SJCRH30 (cell line): ENCODE measurements around the gene CCDC107. TPM values are rescaled to one million over a fixed set of nuclear protein-coding genes. Genes with fewer than 3 reads are reported as not detected.

Source experiments
- DNase-seq, 2 experiments: peaks; one replicate each; pipeline ENCODE4 v3.0.0-alpha.2; 2015 to 2020
- H3K27ac ChIP-seq: fragments of 250-450 bp; sonication (Bioruptor Pico); 2 replicates; pipeline ENCODE4 v1.5.1; 2020; ENCODE audit warnings: mild to moderate bottlenecking, moderate library complexity
- H3K27me3 ChIP-seq: fragments of 250-450 bp; sonication (Bioruptor Pico); 2 replicates; pipeline ENCODE4 v1.5.1; 2020; ENCODE audit warnings: mild to moderate bottlenecking, moderate library complexity
- H3K36me3 ChIP-seq: fragments of 250-450 bp; sonication (Bioruptor Pico); 2 replicates; pipeline ENCODE4 v1.5.1; 2020; ENCODE audit warnings: mild to moderate bottlenecking, moderate library complexity
- H3K4me1 ChIP-seq: fragments of 250-450 bp; sonication (Bioruptor Pico); 2 replicates; pipeline ENCODE4 v1.5.1; 2020; ENCODE audit warnings: mild to moderate bottlenecking, moderate library complexity
- H3K4me3 ChIP-seq: fragments of 250-450 bp; sonication (Bioruptor Pico); 2 replicates; pipeline ENCODE4 v1.5.1; 2020; ENCODE audit warnings: mild to moderate bottlenecking, moderate library complexity
- H3K9me3 ChIP-seq: fragments of 250-450 bp; sonication (Bioruptor Pico); replicated peaks from 2 replicates; pipeline ENCODE4 v1.5.1; 2020; ENCODE audit warnings: mild to moderate bottlenecking, moderate library complexity
- total RNA-seq: library from RNA; depleted of rRNA; stranded (reverse); fragments of >200 nt; shearing (Covaris generic); gene quantifications from 2 replicates; pipeline ENCODE4 v1.2.3, GENCODE V29; 2014

Gene CCDC107
- total RNA-seq, 1 experiment from 2014 or later, result 6.6 TPM

DNA sequence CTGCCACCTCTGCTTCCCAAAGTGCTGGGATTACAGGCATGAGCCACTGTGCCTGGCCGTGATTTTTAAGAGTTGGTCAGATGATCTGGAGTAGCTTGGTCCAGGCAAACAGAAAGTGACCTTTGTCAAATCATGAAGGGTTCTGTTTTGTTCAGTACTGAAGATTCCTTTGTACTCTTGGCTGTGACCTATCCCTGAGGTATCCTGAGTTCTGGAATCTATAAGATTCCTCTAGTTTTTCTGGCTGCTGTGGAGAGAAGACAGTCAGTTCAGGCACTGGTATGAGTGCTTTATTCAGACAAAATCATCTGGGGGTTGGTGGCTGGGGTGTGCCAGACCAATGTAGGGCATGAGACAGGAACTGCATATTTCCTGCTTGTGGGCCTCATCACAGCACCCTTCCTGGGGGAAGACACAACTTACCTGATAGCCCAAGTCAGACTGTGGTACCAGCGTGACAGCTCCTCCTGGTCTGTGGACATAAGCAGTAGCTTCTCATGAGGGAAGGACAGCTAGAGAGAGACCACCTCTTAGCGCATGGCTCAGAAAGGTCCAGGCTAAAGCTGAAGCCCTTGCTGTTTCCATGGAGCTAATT lies 3.8 kb downstream of the CCDC107 start:
- peaks cover 6% of the 10 kb centered on the region; the same call in 1 of the 2 replicates for H3K4me1 ChIP-seq
- H3K4me3 ChIP-seq, result no peak overlapping the region
- no peak overlapping the region for H3K27ac ChIP-seq
- DNase-seq, result no peak
- H3K36me3 ChIP-seq, result no peaks in the 10 kb centered on the region
- H3K9me3 ChIP-seq, result no peaks in the 10 kb centered on the region
- H3K27me3 ChIP-seq, result no peaks in the 10 kb centered on the region

DNA sequence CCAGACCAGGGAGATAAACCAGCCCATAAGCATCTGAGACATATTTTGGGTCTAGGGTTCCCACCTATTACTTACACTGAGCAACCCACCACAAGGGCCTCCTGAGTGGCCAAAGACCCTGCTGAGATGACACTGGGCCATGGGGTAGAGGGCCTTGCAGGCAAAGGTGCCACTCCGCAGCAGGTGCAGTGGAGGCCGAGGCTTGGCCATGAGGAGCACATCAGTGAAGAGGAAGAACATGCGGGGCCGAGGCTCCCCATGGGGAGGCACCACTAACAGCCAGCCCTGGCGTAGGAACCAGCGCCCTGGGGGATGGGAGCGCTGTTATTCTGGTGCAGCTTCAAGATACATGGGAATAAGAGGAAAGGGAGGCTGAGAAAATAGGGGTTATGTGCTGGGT lies 4.3 kb downstream of the CCDC107 start:
- Histone ChIP-seq H3K36me3 (no peaks in the 10 kb centered on the region), H3K4me1 (peaks cover 6% of the 10 kb centered on the region; the same call in 1 of the 2 replicates), H3K27ac (no peak overlapping the region), H3K9me3 (no peaks in the 10 kb centered on the region), H3K4me3 (no peak overlapping the region), H3K27me3 (no peaks in the 10 kb centered on the region)
- DNase-seq, result no peak

DNA sequence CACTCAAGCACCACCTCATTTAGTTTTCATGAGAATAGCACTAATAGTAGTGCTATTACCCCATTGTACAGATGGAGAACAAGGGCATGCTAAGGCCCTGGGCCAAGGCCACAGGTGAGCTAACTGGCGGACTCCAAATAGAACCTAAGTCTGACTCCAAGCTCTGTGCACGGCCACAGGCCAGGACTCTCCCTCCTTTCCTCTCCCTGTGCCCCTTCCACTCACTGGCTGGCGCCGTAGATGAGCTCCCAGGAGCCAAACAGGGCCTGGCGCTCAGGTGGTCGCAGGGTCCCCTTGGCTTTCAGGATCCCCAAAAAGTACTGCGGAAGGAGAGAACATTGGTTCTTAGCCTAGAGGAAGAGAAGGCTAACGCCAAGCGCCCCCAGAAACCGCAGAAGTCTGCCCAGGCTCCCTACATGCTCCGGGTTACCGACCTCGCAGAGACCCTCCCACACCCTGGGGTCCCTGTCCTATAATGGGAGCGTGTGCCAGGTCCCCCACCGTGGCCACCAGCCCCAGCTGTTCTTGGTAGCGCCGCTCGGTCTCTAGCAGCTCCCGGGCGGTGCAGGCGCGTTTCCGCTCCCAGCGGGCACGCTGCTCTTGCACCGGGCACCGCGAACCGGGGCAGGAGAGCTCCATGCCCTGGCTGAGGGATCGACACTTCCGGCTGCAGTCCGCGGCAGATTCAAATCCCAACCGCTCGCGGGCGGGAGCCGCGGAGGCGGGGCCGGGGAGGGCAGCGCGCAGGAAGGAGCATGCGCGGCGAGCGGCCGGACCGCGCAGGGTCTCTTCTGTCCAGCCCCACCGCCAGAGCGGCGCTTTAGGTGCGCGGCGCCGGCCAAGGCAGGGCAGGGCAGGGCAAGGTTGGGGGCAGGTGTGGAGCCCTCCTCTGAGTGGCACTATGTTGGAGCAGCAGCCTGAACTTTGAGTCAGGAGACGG lies 6.7 kb downstream of the CCDC107 start, which contains the start of gene ARHGEF39:
Gene ARHGEF39 (minus strand): TSS at position 665 of the 940 bp plus-strand sequence. CDS start 26 bp downstream, at position 639.
- H3K4me1 ChIP-seq, result peaks cover 20% of the 10 kb centered on the region
- peak; percentile 85 for DNase-seq
- H3K4me3 ChIP-seq, result peak within 1 kb of the TSS; percentile 64
- no peaks in the 10 kb centered on the region for H3K9me3 ChIP-seq
- H3K27me3 ChIP-seq, result no peaks in the 10 kb centered on the region
- H3K36me3 ChIP-seq, result no peaks in the 10 kb centered on the region
- H3K27ac ChIP-seq, result peak within 1 kb of the TSS; percentile 72

- H3K36me3 ChIP-seq, result no peaks in the 10 kb centered on the region
- H3K9me3 ChIP-seq, result no peaks in the 10 kb centered on the region
- no peak for DNase-seq
- H3K4me1 ChIP-seq, result peaks cover 23% of the 10 kb centered on the region
- peak overlapping the region; percentile 72; the same call in 1 of the 2 replicates for H3K27ac ChIP-seq
- peak overlapping the region; percentile 64 for H3K4me3 ChIP-seq
- no peaks in the 10 kb centered on the region for H3K27me3 ChIP-seq
Measured at GRCh38 chr9:35665471-35665818, 7.4 kb downstream of the CCDC107 start.

- H3K27me3 ChIP-seq, result no peaks in the 10 kb centered on the region
- H3K4me3 ChIP-seq, result no peak overlapping the region
- peaks cover 23% of the 10 kb centered on the region for H3K4me1 ChIP-seq
- H3K9me3 ChIP-seq, result no peaks in the 10 kb centered on the region
- H3K36me3 ChIP-seq, result no peaks in the 10 kb centered on the region
- H3K27ac ChIP-seq, result no peak overlapping the region
- DNase-seq, result no peak
Measured at GRCh38 chr9:35666045-35666444, 8.0 kb downstream of the CCDC107 start.

DNA sequence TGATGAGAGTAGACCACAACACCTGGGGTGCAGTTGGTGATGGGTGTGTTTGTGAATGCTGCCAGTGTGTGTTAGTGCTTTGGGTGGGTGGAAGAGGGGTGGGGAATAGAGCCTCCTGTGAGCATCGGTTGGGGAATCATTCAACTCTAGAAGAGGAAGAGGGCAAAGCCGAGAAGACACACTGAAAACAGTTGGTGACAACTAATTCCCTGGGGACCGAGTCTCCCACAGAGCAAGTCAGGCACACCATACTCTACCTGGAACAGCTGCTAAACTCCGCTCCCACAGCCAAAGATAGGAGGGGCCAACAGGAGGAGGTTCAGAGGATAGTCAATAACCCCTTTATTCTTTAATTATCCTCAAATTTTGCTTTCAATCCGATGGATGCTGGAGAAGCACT lies 8.5 kb downstream of the CCDC107 start:
- no peaks in the 10 kb centered on the region for H3K36me3 ChIP-seq
- H3K27ac ChIP-seq, result no peak overlapping the region
- no peaks in the 10 kb centered on the region for H3K27me3 ChIP-seq
- no peak for DNase-seq
- no peaks in the 10 kb centered on the region for H3K9me3 ChIP-seq
- no peak overlapping the region for H3K4me3 ChIP-seq
- H3K4me1 ChIP-seq, result peaks cover 23% of the 10 kb centered on the region

- peaks cover 23% of the 10 kb centered on the region for H3K4me1 ChIP-seq
- DNase-seq, result no peak
- no peaks in the 10 kb centered on the region for H3K36me3 ChIP-seq
- H3K27me3 ChIP-seq, result no peaks in the 10 kb centered on the region
- no peak overlapping the region for H3K27ac ChIP-seq
- no peaks in the 10 kb centered on the region for H3K9me3 ChIP-seq
- H3K4me3 ChIP-seq, result no peak overlapping the region
Measured at GRCh38 chr9:35667939-35668338, 9.8 kb downstream of the CCDC107 start.

DNA sequence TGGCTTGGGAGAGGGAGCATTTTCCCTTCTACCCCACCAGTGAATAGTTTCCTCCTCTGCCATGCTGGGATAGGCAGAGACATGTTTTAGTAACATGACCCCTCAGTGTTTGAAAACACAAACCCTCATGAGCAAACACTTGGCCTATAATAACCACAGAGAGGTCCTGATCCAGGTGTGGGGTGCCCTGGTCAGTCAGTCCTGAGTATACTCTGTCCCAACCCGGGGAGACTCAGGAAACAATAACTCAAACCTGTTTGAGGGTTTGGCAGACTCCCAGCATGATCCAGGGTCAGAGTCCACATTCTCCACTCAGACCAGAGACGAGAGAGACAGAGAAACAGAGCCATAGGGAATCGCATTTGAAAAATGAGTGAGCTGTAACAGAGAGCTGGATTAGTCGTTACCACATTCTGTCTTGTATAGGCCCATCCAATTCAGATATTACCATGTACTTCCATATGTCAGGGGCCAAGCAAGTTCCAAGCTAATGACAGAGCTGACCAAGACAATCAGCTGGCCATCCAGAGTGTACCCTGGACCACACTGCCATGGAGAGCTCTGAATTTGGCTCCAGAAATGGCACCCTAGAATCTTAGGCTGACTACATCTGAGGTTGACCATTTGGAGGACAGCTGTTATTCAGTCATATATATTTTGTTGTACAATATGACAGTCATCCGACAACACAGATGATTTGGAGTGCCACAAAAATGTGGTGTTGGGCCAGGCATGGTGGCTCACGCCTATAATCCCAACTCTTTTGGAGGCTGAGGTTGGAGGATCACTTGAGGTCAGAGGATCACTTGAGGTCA lies 11.4 kb downstream of the CCDC107 start:
- DNase-seq, result peak; percentile 21 to 53

GRCh38 chr9:35673132-35674024 lies 15.3 kb downstream of the CCDC107 start, which contains the start of gene CA9:
CA9 (plus strand) TSS chr9:35673928; CDS start chr9:35673960, 32 bp downstream.
- no peak for DNase-seq
- Histone ChIP-seq H3K4me3 (no peak within 1 kb of the TSS), H3K36me3 (no peaks in the 10 kb centered on the region), H3K9me3 (no peaks in the 10 kb centered on the region), H3K27ac (no peak within 1 kb of the TSS), H3K4me1 (peaks cover 20% of the 10 kb centered on the region), H3K27me3 (no peaks in the 10 kb centered on the region)

More for the DNA sequence above, 11.4 kb downstream of the CCDC107 start:
- H3K36me3 ChIP-seq, result no peaks in the 10 kb centered on the region
- peaks cover 26% of the 10 kb centered on the region for H3K4me1 ChIP-seq
- H3K4me3 ChIP-seq, result no peak overlapping the region
- no peak overlapping the region for H3K27ac ChIP-seq
- H3K27me3 ChIP-seq, result no peaks in the 10 kb centered on the region
- H3K9me3 ChIP-seq, result no peaks in the 10 kb centered on the region

GRCh38 chr9:35674025-35674361 lies 15.9 kb downstream of the CCDC107 start:
- no peaks in the 10 kb centered on the region for H3K27me3 ChIP-seq
- H3K36me3 ChIP-seq, result no peaks in the 10 kb centered on the region
- DNase-seq, result no peak
- no peak overlapping the region for H3K4me3 ChIP-seq
- H3K9me3 ChIP-seq, result no peaks in the 10 kb centered on the region
- H3K4me1 ChIP-seq, result peaks cover 14% of the 10 kb centered on the region
- no peak overlapping the region for H3K27ac ChIP-seq

- H3K9me3 ChIP-seq, result no peaks in the 10 kb centered on the region
- H3K27ac ChIP-seq, result no peak overlapping the region
- DNase-seq, result no peak
- H3K4me1 ChIP-seq, result peaks cover 3% of the 10 kb centered on the region; the same call in 1 of the 2 replicates
- no peaks in the 10 kb centered on the region for H3K27me3 ChIP-seq
- H3K36me3 ChIP-seq, result no peaks in the 10 kb centered on the region
- H3K4me3 ChIP-seq, result no peak overlapping the region
Measured at GRCh38 chr9:35675204-35675603, 17.1 kb downstream of the CCDC107 start.

DNA sequence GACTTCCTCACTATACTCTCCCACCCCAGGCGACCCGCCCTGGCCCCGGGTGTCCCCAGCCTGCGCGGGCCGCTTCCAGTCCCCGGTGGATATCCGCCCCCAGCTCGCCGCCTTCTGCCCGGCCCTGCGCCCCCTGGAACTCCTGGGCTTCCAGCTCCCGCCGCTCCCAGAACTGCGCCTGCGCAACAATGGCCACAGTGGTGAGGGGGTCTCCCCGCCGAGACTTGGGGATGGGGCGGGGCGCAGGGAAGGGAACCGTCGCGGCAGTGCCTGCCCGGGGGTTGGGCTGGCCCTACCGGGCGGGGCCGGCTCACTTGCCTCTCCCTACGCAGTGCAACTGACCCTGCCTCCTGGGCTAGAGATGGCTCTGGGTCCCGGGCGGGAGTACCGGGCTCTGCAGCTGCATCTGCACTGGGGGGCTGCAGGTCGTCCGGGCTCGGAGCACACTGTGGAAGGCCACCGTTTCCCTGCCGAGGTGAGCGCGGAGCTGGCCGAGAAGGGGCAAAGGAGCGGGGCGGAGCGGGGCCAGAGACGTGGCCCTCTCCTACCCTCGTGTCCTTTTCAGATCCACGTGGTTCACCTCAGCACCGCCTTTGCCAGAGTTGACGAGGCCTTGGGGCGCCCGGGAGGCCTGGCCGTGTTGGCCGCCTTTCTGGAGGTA lies 17.8 kb downstream of the CCDC107 start:
- Histone ChIP-seq H3K4me3 (no peak overlapping the region), H3K36me3 (no peaks in the 10 kb centered on the region), H3K27me3 (no peaks in the 10 kb centered on the region), H3K27ac (no peak overlapping the region), H3K9me3 (no peaks in the 10 kb centered on the region), H3K4me1 (peaks cover 3% of the 10 kb centered on the region; the same call in 1 of the 2 replicates)
- DNase-seq, result no peak

DNA sequence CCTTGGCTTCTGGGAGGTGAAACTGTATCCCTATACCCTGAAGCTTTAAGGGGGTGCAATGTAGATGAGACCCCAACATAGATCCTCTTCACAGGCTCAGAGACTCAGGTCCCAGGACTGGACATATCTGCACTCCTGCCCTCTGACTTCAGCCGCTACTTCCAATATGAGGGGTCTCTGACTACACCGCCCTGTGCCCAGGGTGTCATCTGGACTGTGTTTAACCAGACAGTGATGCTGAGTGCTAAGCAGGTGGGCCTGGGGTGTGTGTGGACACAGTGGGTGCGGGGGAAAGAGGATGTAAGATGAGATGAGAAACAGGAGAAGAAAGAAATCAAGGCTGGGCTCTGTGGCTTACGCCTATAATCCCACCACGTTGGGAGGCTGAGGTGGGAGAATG lies 21.0 kb downstream of the CCDC107 start:
- H3K27me3 ChIP-seq, result no peaks in the 10 kb centered on the region
- no peak overlapping the region for H3K27ac ChIP-seq
- no peak for DNase-seq
- no peaks in the 10 kb centered on the region for H3K4me1 ChIP-seq
- no peaks in the 10 kb centered on the region for H3K9me3 ChIP-seq
- H3K36me3 ChIP-seq, result peaks cover 19% of the 10 kb centered on the region
- H3K4me3 ChIP-seq, result no peak overlapping the region
